ENCODE measurements around the gene SPAG16. TPM values are rescaled to one million over a fixed set of nuclear protein-coding genes. Genes with fewer than 3 reads are reported as not detected.

Gene SPAG16
- total RNA-seq, 1 experiment from 2014 or later: 30.0 TPM

DNA sequence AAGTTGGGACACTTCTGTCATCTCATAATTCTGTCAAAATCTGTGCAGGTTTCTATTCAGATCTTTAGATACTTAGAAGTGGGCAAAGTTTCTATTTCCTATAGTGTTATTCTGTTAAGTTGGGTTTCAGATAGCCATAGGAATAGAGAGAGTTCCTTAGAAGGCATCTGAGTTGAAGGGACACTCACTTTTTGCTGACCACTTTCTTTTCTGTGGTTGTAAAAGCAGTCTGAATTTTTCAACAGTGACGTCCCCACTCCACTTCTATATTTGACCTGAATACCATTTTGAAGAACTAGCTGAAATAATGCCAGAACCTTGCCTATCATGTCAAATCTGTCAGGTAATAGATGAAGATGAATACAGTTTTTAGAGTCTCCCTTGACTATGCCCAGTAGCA lies 267.3 kb downstream of the SPAG16 start:
- Histone ChIP-seq H3K27me3 (ENCODE audit: insufficient read depth, low read depth) (no peaks in the 10 kb centered on the region), H3K9me3 (ENCODE audit: insufficient read depth, low read depth) (no peaks in the 10 kb centered on the region), H3K9me2 (ENCODE audit: insufficient read depth) (no peaks in the 10 kb centered on the region), H3K36me3 (ENCODE audit: low read depth) (no peaks in the 10 kb centered on the region), H4K20me1 (ENCODE audit: insufficient read depth) (no peaks in the 10 kb centered on the region), H3K27ac (no peak overlapping the region), H3K79me2 (ENCODE audit: low read depth) (no peaks in the 10 kb centered on the region), H3K4me2 (no peak overlapping the region), H3K4me1 (replicated peaks; ENCODE audit: insufficient read depth) (no peaks in the 10 kb centered on the region), H3K4me3 (no peak overlapping the region), H2AFZ (no peak overlapping the region), H3F3A (ENCODE audit: insufficient read depth, low read depth) (no peaks in the 10 kb centered on the region)
- no TSS peak for BruUV-seq (replicated peaks)
- ChIA-PET CTCF (interaction anchor here (0.6 kb wide), 1 partner anchor 769 kb away, joined by 3 read pairs; no protein-coding TSS in a partner anchor), POLR2A (ENCODE audit: unreplicated experiment) (no interaction called here)
- DNase-seq: no peak
- intact Hi-C loops (cut with micrococcal nuclease; ENCODE audit: unreplicated experiment): no loop called here
- TF ChIP-seq, protein P1, sequence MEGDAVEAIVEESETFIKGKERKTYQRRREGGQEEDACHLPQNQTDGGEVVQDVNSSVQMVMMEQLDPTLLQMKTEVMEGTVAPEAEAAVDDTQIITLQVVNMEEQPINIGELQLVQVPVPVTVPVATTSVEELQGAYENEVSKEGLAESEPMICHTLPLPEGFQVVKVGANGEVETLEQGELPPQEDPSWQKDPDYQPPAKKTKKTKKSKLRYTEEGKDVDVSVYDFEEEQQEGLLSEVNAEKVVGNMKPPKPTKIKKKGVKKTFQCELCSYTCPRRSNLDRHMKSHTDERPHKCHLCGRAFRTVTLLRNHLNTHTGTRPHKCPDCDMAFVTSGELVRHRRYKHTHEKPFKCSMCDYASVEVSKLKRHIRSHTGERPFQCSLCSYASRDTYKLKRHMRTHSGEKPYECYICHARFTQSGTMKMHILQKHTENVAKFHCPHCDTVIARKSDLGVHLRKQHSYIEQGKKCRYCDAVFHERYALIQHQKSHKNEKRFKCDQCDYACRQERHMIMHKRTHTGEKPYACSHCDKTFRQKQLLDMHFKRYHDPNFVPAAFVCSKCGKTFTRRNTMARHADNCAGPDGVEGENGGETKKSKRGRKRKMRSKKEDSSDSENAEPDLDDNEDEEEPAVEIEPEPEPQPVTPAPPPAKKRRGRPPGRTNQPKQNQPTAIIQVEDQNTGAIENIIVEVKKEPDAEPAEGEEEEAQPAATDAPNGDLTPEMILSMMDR (conservative IDR thresholded peaks at IDR 0.05): no peak
- TF ChIP-seq EZH2 (IDR thresholded peaks at IDR 0.05; ENCODE audit: low read depth): no peak

DNA sequence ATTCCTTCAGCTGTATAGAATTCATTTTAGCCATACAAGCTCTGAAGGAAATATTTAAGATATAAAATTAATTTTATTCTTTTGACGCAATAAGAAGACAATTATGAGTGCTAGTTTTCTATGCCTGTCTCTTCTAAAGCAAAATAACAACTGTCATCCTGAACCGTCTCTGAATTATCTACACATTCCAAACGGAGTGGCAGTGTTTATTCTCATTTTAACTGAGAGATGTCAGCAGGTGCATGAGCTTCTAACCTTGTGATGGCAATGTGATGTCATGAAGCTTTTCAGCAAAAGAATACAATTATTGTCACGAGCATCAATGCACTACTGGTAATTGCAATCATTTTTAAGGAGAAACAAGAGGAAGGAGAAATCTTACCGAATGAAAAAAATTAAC lies 274.8 kb downstream of the SPAG16 start:
- intact Hi-C loops (cut with micrococcal nuclease; ENCODE audit: unreplicated experiment): no loop called here
- H3K9me3 ChIP-seq (ENCODE audit: insufficient read depth, low read depth): no peaks in the 10 kb centered on the region
- CTCF ChIA-PET: no interaction called here
- H3K79me2 ChIP-seq (ENCODE audit: low read depth): no peaks in the 10 kb centered on the region
- H3K27ac ChIP-seq: no peak overlapping the region
- no peaks in the 10 kb centered on the region for H4K20me1 ChIP-seq (ENCODE audit: insufficient read depth)
- DNase-seq: no peak
- H3K4me3 ChIP-seq: no peak overlapping the region
- H3F3A ChIP-seq (ENCODE audit: insufficient read depth, low read depth): no peaks in the 10 kb centered on the region
- H2AFZ ChIP-seq: no peak overlapping the region
- no peaks in the 10 kb centered on the region for H3K36me3 ChIP-seq (ENCODE audit: low read depth)
- no TSS peak for BruUV-seq (replicated peaks)
- POLR2A ChIA-PET (ENCODE audit: unreplicated experiment): no interaction called here
- no peak for TF ChIP-seq EZH2 (IDR thresholded peaks at IDR 0.05; ENCODE audit: low read depth)
- TF ChIP-seq, protein P1 (conservative IDR thresholded peaks at IDR 0.05): no peak
- H3K4me2 ChIP-seq: no peak overlapping the region
- no peaks in the 10 kb centered on the region for H3K9me2 ChIP-seq (ENCODE audit: insufficient read depth)
- H3K27me3 ChIP-seq (ENCODE audit: insufficient read depth, low read depth): no peaks in the 10 kb centered on the region
- no peaks in the 10 kb centered on the region for H3K4me1 ChIP-seq (replicated peaks; ENCODE audit: insufficient read depth)

DNA sequence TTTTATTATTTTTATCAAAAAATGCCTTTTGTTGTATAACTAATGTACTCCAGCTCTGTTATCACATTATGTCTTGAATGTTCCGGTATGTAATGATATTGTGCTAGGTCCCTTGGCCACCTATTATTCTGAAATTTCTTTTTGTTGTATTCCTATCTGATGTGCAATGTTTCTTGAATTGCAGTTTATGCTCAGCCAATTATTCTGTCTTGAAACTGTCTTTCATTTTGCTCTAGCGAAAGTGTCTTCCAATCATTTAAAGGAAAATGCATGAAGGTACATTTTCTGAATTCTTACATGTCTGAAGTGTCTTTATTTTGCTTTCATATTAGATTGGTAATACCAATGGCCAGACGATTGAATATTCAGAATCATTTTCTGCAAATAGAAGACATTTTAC lies 277.5 kb downstream of the SPAG16 start:
- H4K20me1 ChIP-seq (ENCODE audit: insufficient read depth): no peaks in the 10 kb centered on the region
- no peaks in the 10 kb centered on the region for H3K9me3 ChIP-seq (ENCODE audit: insufficient read depth, low read depth)
- no peaks in the 10 kb centered on the region for H3K27me3 ChIP-seq (ENCODE audit: insufficient read depth, low read depth)
- no peak overlapping the region for H2AFZ ChIP-seq
- no peaks in the 10 kb centered on the region for H3K79me2 ChIP-seq (ENCODE audit: low read depth)
- no peaks in the 10 kb centered on the region for H3K36me3 ChIP-seq (ENCODE audit: low read depth)
- no TSS peak for BruUV-seq (replicated peaks)
- H3K9me2 ChIP-seq (ENCODE audit: insufficient read depth): no peaks in the 10 kb centered on the region
- no peaks in the 10 kb centered on the region for H3K4me1 ChIP-seq (replicated peaks; ENCODE audit: insufficient read depth)
- TF ChIP-seq EZH2 (IDR thresholded peaks at IDR 0.05; ENCODE audit: low read depth): no peak
- TF ChIP-seq, protein P1 (conservative IDR thresholded peaks at IDR 0.05): no peak
- DNase-seq: no peak
- no peak overlapping the region for H3K4me2 ChIP-seq
- H3K4me3 ChIP-seq: no peak overlapping the region
- H3K27ac ChIP-seq: no peak overlapping the region
- ChIA-PET CTCF (no interaction called here), POLR2A (ENCODE audit: unreplicated experiment) (no interaction called here)
- H3F3A ChIP-seq (ENCODE audit: insufficient read depth, low read depth): no peaks in the 10 kb centered on the region
- intact Hi-C loops (cut with micrococcal nuclease; ENCODE audit: unreplicated experiment): no loop called here

Measured in PC-9 (cell line).